IPS-18a (cell line): ENCODE data around the gene TGFBR2.

Experiments used
- H3K27ac ChIP-seq: one replicate; pipeline ENCODE4 v1.5.1; 2013; ENCODE audit warnings: low read length
- H3K27me3 ChIP-seq: one replicate; pipeline ENCODE4 v1.6.1; 2013; ENCODE audit warnings: mild to moderate bottlenecking, low read length; ENCODE audit not compliant: control insufficient read depth, insufficient read depth
- H3K36me3 ChIP-seq: one replicate; pipeline ENCODE4 v1.6.1; 2013; ENCODE audit warnings: low read depth, low read length; ENCODE audit not compliant: control insufficient read depth
- H3K4me1 ChIP-seq: one replicate; pipeline ENCODE4 v1.6.1; 2013; ENCODE audit warnings: low read depth, low read length; ENCODE audit not compliant: control insufficient read depth
- H3K4me3 ChIP-seq: one replicate; pipeline ENCODE4 v1.5.1; 2013; ENCODE audit warnings: low read length
- H3K9ac ChIP-seq: one replicate; pipeline ENCODE4 v1.6.1; 2013; ENCODE audit warnings: mild to moderate bottlenecking, low read length, moderate library complexity
- H3K9me3 ChIP-seq: one replicate; pipeline ENCODE4 v1.6.1; 2013; ENCODE audit warnings: low read depth, low read length; ENCODE audit not compliant: control insufficient read depth

The TGFBR2 gene

DNA sequence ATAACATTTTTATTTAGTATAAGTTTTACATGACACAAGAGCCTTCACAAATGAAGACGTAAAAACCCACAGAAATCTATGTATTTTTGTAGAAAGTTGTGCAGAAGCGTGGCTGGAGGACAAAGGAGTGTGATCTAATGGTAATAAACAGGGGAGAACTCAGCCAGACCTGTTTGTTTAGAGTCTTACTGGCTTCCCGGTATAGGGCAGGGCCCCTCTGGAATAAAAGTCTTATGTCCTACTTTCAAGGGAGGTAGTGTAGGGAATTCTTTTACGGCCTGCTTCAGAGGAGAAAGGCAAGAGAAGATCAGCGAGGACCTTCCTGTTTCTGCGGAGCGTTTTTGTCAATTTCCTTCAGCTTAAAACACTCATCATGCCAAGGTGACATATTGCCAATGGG lies 103.6 kb downstream of the TGFBR2 start:
- Histone ChIP-seq H3K27me3 (no peaks in the 10 kb centered on the region), H3K9me3 (peaks cover 5% of the 10 kb centered on the region), H3K27ac (no peak overlapping the region), H3K4me3 (no peak overlapping the region), H3K36me3 (no peaks in the 10 kb centered on the region), H3K4me1 (no peaks in the 10 kb centered on the region), H3K9ac (no peak overlapping the region)

DNA sequence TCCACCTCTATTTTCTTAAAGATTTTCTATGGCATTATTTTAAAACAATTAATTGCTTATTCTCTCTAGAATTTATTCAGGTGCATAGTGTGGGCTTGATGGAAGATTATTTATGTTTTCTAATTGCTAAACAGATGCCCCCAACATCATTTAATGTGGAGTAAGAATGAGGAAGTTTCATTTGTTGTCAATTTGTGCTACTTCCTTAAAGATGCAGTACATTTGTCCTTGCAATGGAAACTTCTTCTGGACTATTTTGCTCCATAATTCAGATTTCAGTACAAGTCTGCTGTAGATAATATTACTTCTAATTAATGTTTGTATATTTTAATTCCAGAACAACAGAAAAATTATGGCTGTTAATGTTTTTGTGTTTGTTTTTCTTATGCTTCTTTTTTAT lies 104.8 kb downstream of the TGFBR2 start:
- no peak overlapping the region for H3K4me3 ChIP-seq
- no peaks in the 10 kb centered on the region for H3K27me3 ChIP-seq
- H3K36me3 ChIP-seq: no peaks in the 10 kb centered on the region
- peaks cover 3% of the 10 kb centered on the region for H3K9me3 ChIP-seq
- H3K9ac ChIP-seq: no peak overlapping the region
- H3K4me1 ChIP-seq: no peaks in the 10 kb centered on the region
- H3K27ac ChIP-seq: no peak overlapping the region

DNA sequence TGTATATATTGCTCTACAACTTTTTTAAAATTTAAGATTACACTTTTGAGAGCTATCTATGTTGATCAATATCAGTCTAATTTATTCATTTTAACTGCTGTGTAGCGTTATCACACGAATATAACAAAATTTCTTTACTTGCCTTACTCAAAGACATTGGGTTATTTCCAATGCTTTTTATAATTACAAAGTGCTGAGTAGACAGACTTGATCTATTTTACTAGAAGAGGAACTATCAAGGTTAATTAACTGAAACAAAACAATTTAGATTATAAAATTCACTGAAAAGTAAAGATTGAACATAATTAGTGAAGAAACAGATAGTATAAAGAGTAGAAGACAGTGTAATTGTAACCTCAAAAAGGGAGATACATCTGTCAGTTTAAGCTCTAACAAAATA lies 105.5 kb downstream of the TGFBR2 start:
- Histone ChIP-seq H3K27me3 (no peaks in the 10 kb centered on the region), H3K4me1 (no peaks in the 10 kb centered on the region), H3K27ac (no peak overlapping the region)

DNA sequence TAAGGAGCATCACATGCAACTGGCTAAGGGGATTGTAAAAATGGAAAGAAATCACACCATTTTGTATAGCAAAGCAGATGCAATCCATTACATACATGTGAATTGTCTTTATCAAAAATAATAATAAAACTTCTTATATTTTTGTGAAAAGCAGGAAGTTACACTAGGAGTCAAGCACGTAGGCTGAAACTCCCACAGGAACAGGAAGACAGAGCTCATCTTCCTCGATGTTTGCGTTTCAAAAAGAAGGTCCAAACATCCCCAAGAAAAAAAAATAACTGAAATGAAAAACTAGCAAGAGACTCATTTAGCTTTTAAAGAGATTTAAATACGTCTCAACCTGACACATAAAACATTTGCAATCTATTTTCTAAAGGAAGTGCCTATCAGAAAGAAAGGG lies 106.6 kb downstream of the TGFBR2 start:
- no peaks in the 10 kb centered on the region for H3K4me1 ChIP-seq
- H3K4me3 ChIP-seq: no peak overlapping the region
- H3K27ac ChIP-seq: no peak overlapping the region
- no peaks in the 10 kb centered on the region for H3K36me3 ChIP-seq
- no peak overlapping the region for H3K9ac ChIP-seq
- H3K27me3 ChIP-seq: no peaks in the 10 kb centered on the region
- no peaks in the 10 kb centered on the region for H3K9me3 ChIP-seq

More for the DNA sequence above, 105.5 kb downstream of the TGFBR2 start:
- Histone ChIP-seq H3K9me3 (no peaks in the 10 kb centered on the region), H3K36me3 (no peaks in the 10 kb centered on the region), H3K4me3 (no peak overlapping the region), H3K9ac (no peak overlapping the region)

DNA sequence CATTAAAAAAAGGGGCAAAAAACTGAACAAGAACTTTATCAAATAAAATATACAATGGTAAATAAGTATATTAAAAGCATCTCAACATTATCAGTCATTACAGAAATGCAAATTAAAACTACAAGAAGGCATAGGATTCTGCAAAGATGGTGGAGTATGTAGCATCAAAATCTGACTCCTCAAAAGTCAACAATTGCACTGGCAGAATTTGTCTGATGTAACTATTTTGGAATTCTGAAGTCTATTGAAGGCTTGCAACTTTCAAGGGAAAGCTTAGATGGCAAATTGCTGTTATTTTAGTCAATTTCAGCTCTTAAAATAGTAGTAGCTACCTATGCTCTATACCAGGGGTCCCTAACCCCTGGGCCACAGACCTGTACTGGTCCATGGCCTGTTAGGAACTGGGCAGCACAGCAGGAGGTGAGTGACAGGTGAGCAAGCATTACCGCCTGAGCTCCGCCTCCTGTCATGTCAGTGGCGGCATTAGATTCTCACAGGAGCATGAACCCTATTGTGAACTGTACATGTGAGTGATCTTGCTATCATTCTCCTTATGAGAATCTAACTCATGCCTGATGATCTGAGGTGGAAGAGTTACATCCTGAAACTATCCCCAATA lies 107.6 kb downstream of the TGFBR2 start:
- no peaks in the 10 kb centered on the region for H3K36me3 ChIP-seq
- H3K9ac ChIP-seq: no peak overlapping the region
- no peaks in the 10 kb centered on the region for H3K27me3 ChIP-seq
- no peaks in the 10 kb centered on the region for H3K4me1 ChIP-seq
- no peaks in the 10 kb centered on the region for H3K9me3 ChIP-seq
- H3K27ac ChIP-seq: no peak overlapping the region
- no peak overlapping the region for H3K4me3 ChIP-seq

DNA sequence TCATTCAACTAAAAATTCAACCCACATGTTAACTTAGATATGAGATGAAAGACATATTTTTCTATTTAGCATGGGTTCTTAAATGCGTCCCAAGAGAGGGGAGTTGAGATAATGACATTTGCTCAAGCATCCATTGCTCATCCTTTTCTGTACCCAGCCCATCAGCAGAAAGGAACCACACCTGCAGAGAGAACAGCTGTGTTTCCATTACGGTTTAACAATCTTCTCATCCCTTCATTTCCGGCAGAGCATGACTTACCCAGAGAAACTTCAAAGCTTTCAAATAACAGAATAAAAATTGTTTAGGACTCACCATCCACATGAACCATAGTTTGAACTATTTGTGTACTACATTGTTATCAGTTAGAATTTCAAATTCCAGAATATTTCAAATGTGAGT lies 113.1 kb downstream of the TGFBR2 start:
- H3K4me3 ChIP-seq: no peak overlapping the region
- H3K9ac ChIP-seq: no peak overlapping the region
- no peaks in the 10 kb centered on the region for H3K27me3 ChIP-seq
- no peaks in the 10 kb centered on the region for H3K4me1 ChIP-seq
- no peak overlapping the region for H3K27ac ChIP-seq
- no peaks in the 10 kb centered on the region for H3K36me3 ChIP-seq
- H3K9me3 ChIP-seq: no peaks in the 10 kb centered on the region

DNA sequence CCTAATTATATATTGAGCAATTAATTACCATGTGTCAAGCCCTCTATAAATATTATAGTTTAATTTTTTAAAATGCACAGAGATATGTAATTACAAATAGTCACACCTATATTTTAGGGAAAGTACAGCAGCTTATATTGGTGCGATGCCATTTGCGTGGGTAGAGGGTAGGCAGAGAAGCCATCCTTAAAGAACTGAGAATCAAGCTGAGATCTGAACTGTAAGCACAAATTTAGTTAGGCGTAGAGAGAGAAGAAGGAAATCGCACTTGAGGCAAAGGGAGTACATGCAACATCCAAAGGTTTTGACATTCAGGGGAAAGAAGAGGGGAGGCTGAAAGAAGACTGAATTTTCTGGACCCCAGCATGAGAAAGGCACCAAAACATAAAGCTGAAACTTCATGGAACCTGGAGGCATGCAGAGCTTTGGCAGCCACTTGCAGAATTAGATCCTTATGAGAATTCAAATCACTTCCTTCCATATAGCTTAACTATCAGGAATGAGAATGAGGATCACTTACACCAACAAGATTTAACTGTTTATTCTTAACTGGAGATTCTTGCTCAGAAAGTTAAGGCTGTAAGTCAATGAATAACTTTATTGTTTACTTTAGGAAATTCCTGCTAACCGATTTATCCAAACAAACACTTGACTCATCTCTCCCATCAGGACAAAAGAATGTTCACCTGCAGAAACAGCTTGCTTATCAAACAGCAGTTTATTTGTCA lies 114.3 kb downstream of the TGFBR2 start:
- no peaks in the 10 kb centered on the region for H3K9me3 ChIP-seq
- no peaks in the 10 kb centered on the region for H3K36me3 ChIP-seq
- no peaks in the 10 kb centered on the region for H3K4me1 ChIP-seq
- no peak overlapping the region for H3K4me3 ChIP-seq
- no peak overlapping the region for H3K9ac ChIP-seq
- no peak overlapping the region for H3K27ac ChIP-seq
- H3K27me3 ChIP-seq: no peaks in the 10 kb centered on the region

DNA sequence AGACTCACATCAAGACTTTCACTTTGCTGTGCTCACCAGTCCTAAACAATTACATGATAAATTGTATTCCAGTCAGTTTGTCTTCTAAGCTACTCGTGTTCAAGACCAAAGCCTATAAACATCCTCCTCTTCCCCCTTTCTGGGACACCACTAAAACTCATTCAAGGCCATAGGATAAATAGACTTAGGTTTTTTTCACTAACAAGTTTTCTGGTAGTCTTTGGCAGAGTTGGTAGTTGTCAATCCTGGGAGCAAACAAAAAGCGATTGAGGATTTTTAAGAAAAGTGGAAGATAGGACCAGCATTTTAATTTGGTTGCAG lies 114.9 kb downstream of the TGFBR2 start:
- Histone ChIP-seq H3K36me3 (no peaks in the 10 kb centered on the region), H3K4me3 (no peak overlapping the region), H3K27me3 (no peaks in the 10 kb centered on the region), H3K9me3 (no peaks in the 10 kb centered on the region), H3K9ac (no peak overlapping the region), H3K4me1 (no peaks in the 10 kb centered on the region), H3K27ac (no peak overlapping the region)

DNA sequence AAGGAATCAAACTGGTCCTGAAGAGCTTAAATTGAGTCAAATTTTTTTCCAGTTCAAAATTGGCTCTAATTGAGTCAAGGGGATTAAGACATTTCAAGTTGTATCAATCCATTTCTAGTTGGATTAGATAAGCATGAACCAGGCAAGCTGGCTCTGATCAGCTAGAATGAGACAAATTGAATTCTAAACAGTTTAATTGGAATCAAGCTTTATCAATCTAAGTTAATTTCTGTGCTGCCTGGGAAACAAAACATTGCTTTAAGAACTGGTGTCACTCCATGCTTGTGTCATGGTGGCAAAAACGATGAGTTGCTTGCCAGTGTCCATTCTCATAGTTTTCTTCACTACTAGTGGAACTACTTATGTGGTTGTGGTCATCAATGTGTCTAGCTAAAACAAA lies 116.8 kb downstream of the TGFBR2 start:
- H3K9ac ChIP-seq: no peak overlapping the region
- H3K36me3 ChIP-seq: no peaks in the 10 kb centered on the region
- H3K9me3 ChIP-seq: no peaks in the 10 kb centered on the region
- H3K27me3 ChIP-seq: no peaks in the 10 kb centered on the region
- H3K27ac ChIP-seq: no peak overlapping the region
- no peak overlapping the region for H3K4me3 ChIP-seq
- H3K4me1 ChIP-seq: no peaks in the 10 kb centered on the region

DNA sequence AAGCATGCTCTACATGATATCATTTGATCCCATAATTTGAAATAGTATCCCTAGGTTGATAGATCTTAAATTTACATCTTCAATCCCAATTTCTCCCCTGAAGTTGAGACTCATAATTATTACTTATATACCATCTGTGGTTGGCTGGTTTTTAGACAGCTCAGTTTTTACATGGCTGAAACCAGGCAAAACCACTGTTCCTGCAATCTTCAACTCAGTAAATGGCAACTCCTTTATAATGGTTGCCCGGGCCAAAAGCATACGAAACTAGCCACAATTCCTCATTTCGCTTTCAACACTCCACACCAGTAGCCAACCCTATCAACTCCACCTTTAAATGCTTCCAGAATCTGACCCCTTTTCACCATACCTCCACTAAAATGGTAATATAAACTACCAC lies 118.5 kb downstream of the TGFBR2 start:
- Histone ChIP-seq H3K4me1 (no peaks in the 10 kb centered on the region), H3K4me3 (no peak overlapping the region), H3K9me3 (no peaks in the 10 kb centered on the region), H3K9ac (no peak overlapping the region), H3K27me3 (no peaks in the 10 kb centered on the region), H3K27ac (no peak overlapping the region), H3K36me3 (no peaks in the 10 kb centered on the region)

DNA sequence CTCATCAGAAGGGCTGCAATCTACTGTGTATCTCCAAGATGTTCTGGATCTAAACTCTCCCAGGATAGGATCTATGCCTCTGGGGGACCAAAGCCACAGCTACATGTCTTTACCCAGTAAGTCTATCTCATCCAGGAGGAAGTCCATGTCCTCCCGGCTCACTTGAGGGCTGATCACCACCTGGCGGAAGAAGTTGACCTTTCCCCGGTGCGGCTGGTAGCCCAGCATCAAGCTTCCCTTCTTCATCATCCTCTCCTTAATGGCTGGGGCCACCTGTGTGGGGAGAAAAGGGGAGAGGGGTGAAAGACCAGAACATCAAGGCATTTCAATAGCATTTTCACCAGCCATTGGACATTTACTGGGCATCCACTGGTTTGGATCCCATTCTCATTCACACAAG lies 121.7 kb downstream of the TGFBR2 start:
- no peaks in the 10 kb centered on the region for H3K9me3 ChIP-seq
- H3K36me3 ChIP-seq: no peaks in the 10 kb centered on the region
- H3K4me1 ChIP-seq: no peaks in the 10 kb centered on the region
- no peak overlapping the region for H3K9ac ChIP-seq
- no peaks in the 10 kb centered on the region for H3K27me3 ChIP-seq
- H3K27ac ChIP-seq: no peak overlapping the region
- H3K4me3 ChIP-seq: no peak overlapping the region

DNA sequence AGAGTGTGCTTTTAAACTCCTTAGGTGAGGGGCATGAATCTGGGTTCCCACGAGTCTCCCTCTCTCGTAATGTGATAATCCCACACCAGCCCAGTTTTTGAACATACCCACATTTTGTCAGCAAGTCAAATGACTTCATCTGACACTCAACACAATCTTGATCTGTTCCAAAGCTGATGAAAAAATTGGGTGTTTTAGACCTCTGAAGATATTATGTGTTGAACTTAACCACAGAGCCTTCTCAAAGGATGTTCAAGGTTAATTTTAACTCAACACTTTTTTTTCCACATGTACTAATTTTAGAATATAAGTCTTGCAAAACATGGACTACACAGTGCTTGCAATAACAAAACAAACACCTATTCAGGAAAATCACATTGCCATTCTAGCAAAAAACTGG lies 123.1 kb downstream of the TGFBR2 start:
- no peaks in the 10 kb centered on the region for H3K36me3 ChIP-seq
- no peak overlapping the region for H3K27ac ChIP-seq
- H3K4me3 ChIP-seq: no peak overlapping the region
- no peaks in the 10 kb centered on the region for H3K9me3 ChIP-seq
- no peak overlapping the region for H3K9ac ChIP-seq
- H3K27me3 ChIP-seq: no peaks in the 10 kb centered on the region
- no peaks in the 10 kb centered on the region for H3K4me1 ChIP-seq
